LNCaP clone FGC (cell line): ENCODE data around the gene PIEZO1.
"Not testable (repeated sequence)": the region's sequence is repeated elsewhere in the genome, so short reads cannot be mapped to it uniquely, and the experiment has no call there.

Experiments used
- DNase-seq: peaks from one replicate; pipeline ENCODE4 v3.0.0-alpha.2; 2011; ENCODE audit warnings: low read depth
- H3K4me3 ChIP-seq: 2 replicates; pipeline ENCODE4 v1.5.1; 2011; ENCODE audit warnings: mild to moderate bottlenecking, low read depth, low read length, control low read depth
- CTCF ChIP-seq: IDR thresholded peaks from 2 replicates; pipeline ENCODE4 v1.5.1; 2012; ENCODE audit warnings: mild to moderate bottlenecking; ENCODE audit not compliant: control insufficient read depth, insufficient read depth; ENCODE audit errors: extremely low read depth

PIEZO1 gene

DNA sequence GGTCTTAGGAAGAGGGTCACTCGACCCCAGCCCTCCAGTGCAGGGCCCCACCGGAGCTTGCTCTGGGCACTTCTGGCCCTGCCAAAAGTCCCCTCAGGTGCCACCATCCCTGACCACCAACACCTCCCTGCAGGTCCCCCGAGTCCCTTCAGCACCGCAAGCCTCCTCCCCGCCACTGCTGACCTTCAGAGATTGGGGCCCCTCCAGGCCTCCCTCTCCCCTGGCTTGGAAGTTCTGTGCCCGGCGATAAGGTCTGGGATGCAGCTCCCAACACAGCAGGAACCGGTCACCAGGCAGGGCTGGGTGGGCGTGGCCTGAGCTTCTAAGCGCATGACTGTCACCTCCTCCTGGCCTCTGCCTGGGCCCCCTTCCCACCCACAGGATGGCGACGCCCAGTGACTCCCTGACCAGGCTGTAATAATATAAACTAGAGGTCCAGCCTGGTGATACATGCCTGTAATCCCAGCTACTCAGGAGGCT, 11.2 kb downstream of the PIEZO1 start:
- no peak for DNase-seq
- no peak for TF ChIP-seq CTCF
- peak overlapping the region; percentile 15; the same call in 1 of the 2 replicates for H3K4me3 ChIP-seq

DNA sequence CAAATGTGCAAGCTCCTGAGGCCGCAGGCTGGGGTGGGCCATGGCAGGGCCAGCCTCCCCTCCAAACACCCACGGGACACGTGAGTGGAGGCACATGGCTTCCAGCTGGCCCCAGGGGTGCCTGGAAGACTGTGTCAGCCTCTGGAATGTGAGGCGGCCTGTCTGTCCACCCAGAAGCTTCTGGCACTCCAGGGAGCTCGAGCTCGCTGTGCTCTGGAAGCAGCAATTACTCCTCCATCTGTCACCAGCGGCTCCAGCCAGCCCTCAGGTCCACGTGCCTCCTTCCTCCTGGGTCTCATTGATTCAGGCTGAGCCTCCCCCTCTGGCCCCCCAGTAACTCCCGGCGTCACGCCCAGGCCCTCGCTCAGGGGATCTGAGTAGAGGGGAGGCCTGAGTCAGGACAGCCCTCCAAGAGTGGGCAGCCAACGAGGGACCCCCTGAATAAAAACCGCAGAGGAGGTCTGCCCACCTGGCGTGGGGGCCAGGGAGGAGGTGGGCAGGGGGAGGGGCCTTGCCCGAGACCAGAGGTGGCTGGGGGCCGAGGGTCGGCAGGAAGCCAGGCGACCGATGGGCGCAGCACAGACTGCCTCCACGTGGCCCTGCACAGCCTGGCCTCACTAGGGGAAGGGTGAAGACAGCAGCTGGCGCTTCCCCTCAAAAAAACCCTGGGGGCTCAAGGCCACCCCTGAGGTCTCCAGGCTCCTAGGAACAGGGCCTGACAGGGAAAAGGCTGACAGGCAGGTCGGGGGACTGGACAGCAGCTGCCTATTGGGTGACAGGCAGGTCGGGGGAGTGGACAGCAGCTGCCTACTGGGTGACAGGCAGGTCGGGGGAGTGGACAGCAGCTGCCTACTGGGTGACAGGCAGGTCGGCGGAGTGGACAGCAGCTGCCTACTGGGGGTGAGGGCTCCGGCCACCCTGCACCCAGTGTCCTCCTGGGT, 11.9 kb downstream of the PIEZO1 start:
- peak overlapping the region; percentile 15; the same call in 1 of the 2 replicates for H3K4me3 ChIP-seq
- TF ChIP-seq CTCF = no peak
- DNase-seq = no peak

- not testable (repeated sequence) for DNase-seq, H3K4me3 ChIP-seq
Measured at GRCh38 chr16:88771781-88772180, 13.2 kb downstream of the PIEZO1 start.

DNA sequence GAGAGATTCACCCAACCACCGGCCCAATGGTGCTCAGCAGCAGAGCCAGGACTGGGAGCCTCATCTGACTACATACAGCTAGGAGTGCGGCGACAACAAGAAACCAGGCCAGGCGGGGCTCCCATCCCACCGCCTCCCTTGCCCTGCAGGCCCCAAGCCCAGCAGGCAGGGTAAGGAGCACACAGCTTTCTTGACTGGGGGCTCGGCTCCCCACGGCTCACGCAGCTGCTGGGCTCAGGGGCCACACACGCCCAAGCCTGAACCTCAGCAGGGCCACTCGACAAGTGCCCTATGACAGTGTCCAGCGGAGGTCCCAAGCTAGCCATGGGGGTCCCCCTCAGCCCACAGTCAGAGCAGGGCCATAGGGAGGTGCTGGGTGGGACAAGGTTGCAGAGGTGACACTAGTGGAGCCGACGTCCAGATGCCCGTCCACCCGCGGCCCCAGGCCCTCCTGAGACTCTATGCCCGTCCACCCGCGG, 13.7 kb downstream of the PIEZO1 start:
- DNase-seq = no peak
- TF ChIP-seq CTCF = no peak
- peak overlapping the region; percentile 53 for H3K4me3 ChIP-seq

DNA sequence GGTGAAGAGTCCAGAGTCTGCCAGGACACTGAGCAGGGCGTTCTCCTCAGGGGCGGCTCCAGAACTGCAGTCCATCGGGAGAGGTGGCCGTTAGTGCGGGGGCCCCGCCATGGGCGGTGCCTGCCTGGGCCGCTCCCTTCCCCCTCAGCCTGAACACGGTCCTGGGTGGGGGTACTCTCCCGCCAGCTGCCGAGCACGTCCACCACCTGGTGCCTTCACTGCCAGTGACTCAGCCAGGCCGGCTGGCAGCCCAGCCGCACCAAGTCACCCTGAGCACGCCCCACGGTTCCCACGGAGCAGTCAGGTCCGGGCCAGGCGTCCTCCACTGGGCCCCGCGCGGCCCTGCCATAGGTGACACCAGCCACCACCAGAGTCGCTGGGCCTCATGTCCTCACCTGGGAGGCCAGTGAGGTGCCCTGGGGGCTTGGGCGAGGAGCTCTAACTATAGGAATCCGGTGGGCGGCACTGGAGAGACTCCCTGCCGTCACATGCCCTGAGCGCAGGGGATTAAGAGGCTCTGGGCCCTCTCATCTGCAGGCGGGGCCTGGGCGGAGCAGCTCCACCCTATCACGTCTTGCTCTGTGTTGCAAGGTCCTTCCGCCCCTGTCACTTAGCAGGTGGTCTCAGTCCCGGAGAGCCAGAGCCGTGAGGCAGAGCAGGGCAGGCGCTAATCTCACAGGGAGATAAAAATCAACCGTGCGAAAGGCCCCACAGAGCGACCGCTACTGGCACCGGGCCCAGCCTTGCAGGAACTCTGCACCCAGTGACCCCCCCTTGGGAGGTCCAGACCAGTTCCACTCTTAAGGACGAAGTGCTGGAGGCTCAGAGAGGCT, 14.3 kb downstream of the PIEZO1 start:
- no peak for DNase-seq
- no peak for TF ChIP-seq CTCF
- peak overlapping the region; percentile 53 for H3K4me3 ChIP-seq

- no peak for TF ChIP-seq CTCF
- peak; percentile 85 for DNase-seq
- H3K4me3 ChIP-seq = peak overlapping the region; percentile 53
Measured at GRCh38 chr16:88769617-88770460, 15.2 kb downstream of the PIEZO1 start.
